GM12878 (cell line): ENCODE results near the gene VIT. TPM values are rescaled to one million over a fixed set of nuclear protein-coding genes. Genes with fewer than 3 reads are reported as not detected.
A peak's percentile ranks its signal among the peaks of the same experiment; 100 is the strongest.

ENCODE experiments used
- ATAC-seq: fragments of 200-7000 bp; cut with Tn5 transposase; 3 replicates; pipeline ENCODE4 v1.9.1; 2020; ENCODE audit warnings: mild to moderate bottlenecking, moderate library complexity
- BruUV-seq: library from RNA; stranded (reverse); fragments of 400-500 nt; replicated peaks from 2 replicates; lab custom pipeline; 2021; lab: Mats Ljungman, UMichigan
- CTCF ChIA-PET: fragments of 300-600 bp; sonication (Branson Sonifier 250); formaldehyde crosslinking; extraction: SDS; loops from one replicate; lab custom pipeline; 2021; ENCODE audit warnings: inconsistent platforms; lab: Yijun Ruan, JAX
- POLR2A ChIA-PET: fragments of 350-600 bp; formaldehyde crosslinking; extraction: SDS; loops from one replicate; lab custom pipeline; 2021; ENCODE audit warnings: inconsistent platforms; lab: Charles Lee
- RAD21 ChIA-PET: fragments of 300-600 bp; sonication (Branson Sonifier 250); formaldehyde crosslinking; loops from one replicate; lab custom pipeline; 2023; ENCODE audit warnings: antibody characterized with exemption; ENCODE audit not compliant: unreplicated experiment; lab: Charles Lee
- SMC1A ChIA-PET: fragments of 300-600 bp; sonication (Branson Sonifier 250); formaldehyde crosslinking; loops from one replicate; lab custom pipeline; 2023; ENCODE audit not compliant: unreplicated experiment, uncharacterized antibody; lab: Charles Lee
- DNase-seq: peaks from one replicate; pipeline ENCODE4 v3.0.0-alpha.2; 2011; ENCODE audit warnings: low read depth, low spot score
- FAIRE-seq: peaks from 3 replicates; lab custom pipeline; 2011; peaks lifted over from hg19 to GRCh38; lab: Jason Lieb, UNC
- H2AFZ ChIP-seq: 2 replicates; pipeline ENCODE4 v1.6.0; 2011; ENCODE audit warnings: low read depth, low read length, control low read depth; ENCODE audit not compliant: control insufficient read depth
- H3K27ac ChIP-seq: 2 replicates; pipeline ENCODE4 v1.5.1; 2011; ENCODE audit warnings: control low read depth; ENCODE audit not compliant: control insufficient read depth, insufficient read depth
- H3K27me3 ChIP-seq, 2 experiments: replicated peaks in 1 of 2; 2 replicates each; pipeline versions ENCODE4 v1.6.0 to v1.6.1; 2011; ENCODE audit warnings: low read length in 1 of 2; ENCODE audit not compliant: control insufficient read depth in 2 of 2, insufficient read depth in 2 of 2
- H3K36me3 ChIP-seq, 2 experiments: 2 replicates each; pipeline ENCODE4 v1.5.1; 2011; ENCODE audit warnings: low read length in 1 of 2; ENCODE audit not compliant: control insufficient read depth in 2 of 2, insufficient read depth in 2 of 2
- H3K4me1 ChIP-seq: 2 replicates; pipeline ENCODE4 v1.6.1; 2011; ENCODE audit warnings: mild to moderate bottlenecking, low read length, moderate library complexity, mixed read lengths; ENCODE audit not compliant: control insufficient read depth, insufficient read depth
- H3K4me2 ChIP-seq: 2 replicates; pipeline ENCODE4 v1.6.0; 2011; ENCODE audit warnings: control low read depth; ENCODE audit not compliant: control insufficient read depth, insufficient read depth
- H3K4me3 ChIP-seq: fragments of 200-600 bp; sonication (generic); 2 replicates; pipeline ENCODE4 v1.5.1; 2016
- H3K79me2 ChIP-seq: 2 replicates; pipeline ENCODE4 v1.6.0; 2011; ENCODE audit warnings: low read length; ENCODE audit not compliant: control insufficient read depth, insufficient read depth
- H3K9ac ChIP-seq: 2 replicates; pipeline ENCODE4 v1.8.0; 2011; ENCODE audit warnings: low read length, control low read depth, mixed read lengths; ENCODE audit not compliant: control insufficient read depth, insufficient read depth
- H3K9me3 ChIP-seq: replicated peaks from 3 replicates; pipeline ENCODE4 v1.5.1; 2011; ENCODE audit warnings: mild to moderate bottlenecking, low read length; ENCODE audit not compliant: control insufficient read depth, insufficient read depth
- H4K20me1 ChIP-seq: 2 replicates; pipeline ENCODE4 v1.6.0; 2011; ENCODE audit not compliant: control insufficient read depth, insufficient read depth
- ASH2L ChIP-seq: fragments of 300-600, 200-600 bp; sonication (generic); IDR thresholded peaks from 2 replicates; pipeline ENCODE4 v1.6.1; 2017; ENCODE audit warnings: low read depth, mild to moderate bottlenecking, borderline replicate concordance
- BCL3 ChIP-seq: IDR thresholded peaks from 2 replicates; pipeline ENCODE4 v1.6.1; 2011; ENCODE audit warnings: borderline replicate concordance, low read depth, mild to moderate bottlenecking, moderate library complexity, low read length; ENCODE audit not compliant: insufficient read depth, poor library complexity, severe bottlenecking
- CHD4 ChIP-seq: fragments of 200-600 bp; sonication (generic); IDR thresholded peaks from 2 replicates; pipeline ENCODE4 v1.6.1; 2016; ENCODE audit warnings: mild to moderate bottlenecking
- CTCF ChIP-seq, 3 experiments: IDR thresholded peaks in 2 of 3; conservative IDR thresholded peaks in 1 of 3; 2 replicates each; pipeline ENCODE4 v1.5.1; 2011; ENCODE audit warnings: low read depth in 3 of 3, low read length in 3 of 3, mild to moderate bottlenecking in 3 of 3, control low read depth in 2 of 3, moderate library complexity in 2 of 3, inconsistent platforms in 1 of 3, mixed read lengths in 1 of 3; ENCODE audit not compliant: control insufficient read depth in 2 of 3, insufficient read depth in 1 of 3; ENCODE audit errors: extremely low read depth in 1 of 3
- ELK1 ChIP-seq: IDR thresholded peaks from 2 replicates; pipeline ENCODE4 v1.6.1; 2012; ENCODE audit warnings: low read depth, low read length, improper control_type of control experiment
- ETV6 ChIP-seq, 2 experiments: fragments of 450-650 bp in 1 of 2; IDR thresholded peaks in 1 of 2; conservative IDR thresholded peaks in 1 of 2; 2 replicates each; pipeline ENCODE4 v1.6.1; 2014; ENCODE audit warnings: antibody characterized with exemption in 1 of 2, borderline replicate concordance in 1 of 2, low read depth in 1 of 2, mild to moderate bottlenecking in 1 of 2, moderate library complexity in 1 of 2
- FOXK2 ChIP-seq: fragments of 450-650 bp; IDR thresholded peaks from 2 replicates; pipeline ENCODE4 v1.6.1; 2017; ENCODE audit warnings: mild to moderate bottlenecking, moderate library complexity
- IRF3 ChIP-seq: fragments of 450-650 bp; IDR thresholded peaks from 2 replicates; pipeline ENCODE4 v1.6.1; 2014; ENCODE audit warnings: mild to moderate bottlenecking
- JUNB ChIP-seq: IDR thresholded peaks from 2 replicates; pipeline ENCODE4 v1.6.1; 2016; ENCODE audit warnings: antibody characterized with exemption, mild to moderate bottlenecking
- MTA2 ChIP-seq: fragments of 450-650 bp; IDR thresholded peaks from 2 replicates; pipeline ENCODE4 v1.6.1; 2016; ENCODE audit warnings: low read depth, mild to moderate bottlenecking, moderate library complexity
- NFYA ChIP-seq: IDR thresholded peaks from 2 replicates; pipeline ENCODE4 v1.6.1; 2011; ENCODE audit warnings: low read depth, mild to moderate bottlenecking, low read length, improper control_type of control experiment, borderline replicate concordance
- NR2F1 ChIP-seq: fragments of 450-650 bp; conservative IDR thresholded peaks from 2 replicates; pipeline ENCODE4 v1.6.1; 2017; ENCODE audit warnings: mild to moderate bottlenecking
- PKNOX1 ChIP-seq: fragments of 450-650 bp; IDR thresholded peaks from 2 replicates; pipeline ENCODE4 v1.6.1; 2016; ENCODE audit warnings: mild to moderate bottlenecking
- PML ChIP-seq: IDR thresholded peaks from 2 replicates; pipeline ENCODE4 v1.6.1; 2012; ENCODE audit warnings: low read length, inconsistent platforms
- RAD51 ChIP-seq: fragments of 450-650 bp; IDR thresholded peaks from 2 replicates; pipeline ENCODE4 v1.6.1; 2016; ENCODE audit warnings: moderate library complexity, mild to moderate bottlenecking, inconsistent platforms
- RUNX3 ChIP-seq: IDR thresholded peaks from 2 replicates; pipeline ENCODE4 v1.6.1; 2012; ENCODE audit warnings: low read length, inconsistent platforms
- SIX5 ChIP-seq: IDR thresholded peaks from 2 replicates; pipeline ENCODE4 v1.6.1; 2011; ENCODE audit warnings: mild to moderate bottlenecking, low read depth, low read length, moderate library complexity; ENCODE audit not compliant: severe bottlenecking
- TARDBP ChIP-seq: IDR thresholded peaks from 2 replicates; pipeline ENCODE4 v1.6.1; 2016; ENCODE audit warnings: borderline replicate concordance
- ZNF217 ChIP-seq: fragments of 450-650 bp; IDR thresholded peaks from 2 replicates; pipeline ENCODE4 v1.6.1; 2017; ENCODE audit warnings: antibody characterized with exemption, mild to moderate bottlenecking
- WGBS: methylation state at CpG from one replicate; pipeline ENCODE4 v1.1.6; 2016; ENCODE audit warnings: low lambda C conversion rate; ENCODE audit not compliant: insufficient replicate concordance, insufficient coverage; ENCODE audit errors: missing lambda C conversion rate; 5-methylcytosine and 5-hydroxymethylcytosine counted together
- in situ Hi-C: fragments of 300-500 bp; cut with MboI; formaldehyde crosslinking; loops from 9 replicates; pipeline ENCODE4 v1.14.3; 2018; ENCODE audit warnings: mixed read lengths
- intact Hi-C: fragments of 100-400 bp; cut with micrococcal nuclease; formaldehyde crosslinking; loops from one replicate; pipeline ENCODE4 v1.14.2; 2022; ENCODE audit not compliant: unreplicated experiment
- polyA plus RNA-seq, 11 experiments: library from polyadenylated mRNA; depleted of rRNA in 4 of 11; unstranded in 6 of 11; stranded (reverse) in 5 of 11; fragments of >200 nt; fragmentation: Nextera tagmentation in 4 of 11; fragmentation: Illumina TruSeq in 1 of 11; extraction: Ambion mirVana in 4 of 11; extraction: Trizol in 1 of 11; gene quantifications; 1 replicate in 1 of 11; 2 replicates in 10 of 11; pipeline versions ENCODE4 v1.2.1 to v1.2.3, GENCODE V29; 2011 to 2016; ENCODE audit warnings: inconsistent platforms in 2 of 11, missing spikeins in 2 of 11, low read depth in 1 of 11
- total RNA-seq, 4 experiments: library from RNA; depleted of rRNA in 3 of 4; stranded (reverse); fragments of >200 nt in 3 of 4; fragmentation: Illumina TruSeq in 1 of 4; extraction: Trizol in 1 of 4; gene quantifications; 2 replicates each; pipeline versions ENCODE4 v1.2.1 to v1.2.3, GENCODE V29; 2013 to 2021

Gene VIT
- total and polyA plus RNA-seq, 10 of the 15 experiments (the other 5 are each of a cell fraction or from before 2014, with no cell fraction given) = 0.05 to 0.14 TPM; not detected in 8

GRCh38 chr2:36801088-36801487 lies 104.6 kb downstream of the VIT start:
- FAIRE-seq (no peak), ATAC-seq (peak; percentile 42), DNase-seq (no peak)
- ChIA-PET SMC1A (interaction anchor here (1.1 to 1.5 kb wide), 2 partner anchors 9 to 128 kb away, joined by 3 to 4 read pairs; no protein-coding TSS in a partner anchor), CTCF (interaction anchor here (4.5 kb wide), 1 partner anchor 16 kb away, joined by 24 read pairs; no protein-coding TSS in a partner anchor), RAD21 (no interaction called here), POLR2A (no interaction called here)
- H4K20me1 ChIP-seq = no peaks in the 10 kb centered on the region
- H3K4me1 ChIP-seq = no peaks in the 10 kb centered on the region
- WGBS = 1% methylated on average over 6 of the region's 6 CpGs
- no peak overlapping the region for H3K4me2 ChIP-seq
- H3K27ac ChIP-seq = no peak overlapping the region
- TF ChIP-seq RUNX3 (peak; percentile 43; the same call in 1 of the 2 replicates), NR2F1 (no peak), ETV6 (conservative IDR thresholded peaks at IDR 0.05 in 1 of 2, IDR thresholded peaks at IDR 0.05 in 1 of 2; ENCODE audit: borderline replicate concordance in 1 of 2, low read depth in 1 of 2) (no peak), ASH2L (no peak), JUNB (0 out of 2 replicates have a peak, but pooled peaks have one; percentile 17), SIX5 (no peak), ZNF217 (0 out of 2 replicates have a peak, but pooled peaks have one; percentile 38), MTA2 (peak; percentile 44; the same call in 1 of the 2 replicates), ELK1 (no peak), PML (no peak), PKNOX1 (no peak), NFYA (no peak), TARDBP (no peak), BCL3 (no peak), CHD4 (no peak), IRF3 (no peak), RAD51 (no peak), CTCF (IDR thresholded peaks at IDR 0.05 in 2 of 3, conservative IDR thresholded peaks at IDR 0.05 in 1 of 3; ENCODE audit: control insufficient read depth in 2 of 3, extremely low read depth in 1 of 3, insufficient read depth in 1 of 3, low read depth in 3 of 3, low read length in 3 of 3) (no peak), FOXK2 (no peak)
- no TSS peak for BruUV-seq
- H3K79me2 ChIP-seq = no peaks in the 10 kb centered on the region
- H3K9me3 ChIP-seq = no peaks in the 10 kb centered on the region
- H3K9ac ChIP-seq = no peak overlapping the region
- intact Hi-C loops (no loop called here), in situ Hi-C loops (no loop called here)
- H3K4me3 ChIP-seq = no peak overlapping the region
- no peaks in the 10 kb centered on the region for H3K36me3 ChIP-seq
- peaks cover 0 to 1% of the 10 kb centered on the region in 2 experiments; a peak in 1 of 4 replicates for H3K27me3 ChIP-seq
- no peak overlapping the region for H2AFZ ChIP-seq
